NCI-H1092 (cell line): ENCODE measurements around the gene SEPTIN3.
"Not testable (repeated sequence)": the region's sequence is repeated elsewhere in the genome, so short reads cannot be mapped to it uniquely, and the experiment has no call there.

Experiments
- DNase-seq: peaks from one replicate; lab custom pipeline; 2025; lab: John Stamatoyannopoulos, UW

The SEPTIN3 gene

DNA sequence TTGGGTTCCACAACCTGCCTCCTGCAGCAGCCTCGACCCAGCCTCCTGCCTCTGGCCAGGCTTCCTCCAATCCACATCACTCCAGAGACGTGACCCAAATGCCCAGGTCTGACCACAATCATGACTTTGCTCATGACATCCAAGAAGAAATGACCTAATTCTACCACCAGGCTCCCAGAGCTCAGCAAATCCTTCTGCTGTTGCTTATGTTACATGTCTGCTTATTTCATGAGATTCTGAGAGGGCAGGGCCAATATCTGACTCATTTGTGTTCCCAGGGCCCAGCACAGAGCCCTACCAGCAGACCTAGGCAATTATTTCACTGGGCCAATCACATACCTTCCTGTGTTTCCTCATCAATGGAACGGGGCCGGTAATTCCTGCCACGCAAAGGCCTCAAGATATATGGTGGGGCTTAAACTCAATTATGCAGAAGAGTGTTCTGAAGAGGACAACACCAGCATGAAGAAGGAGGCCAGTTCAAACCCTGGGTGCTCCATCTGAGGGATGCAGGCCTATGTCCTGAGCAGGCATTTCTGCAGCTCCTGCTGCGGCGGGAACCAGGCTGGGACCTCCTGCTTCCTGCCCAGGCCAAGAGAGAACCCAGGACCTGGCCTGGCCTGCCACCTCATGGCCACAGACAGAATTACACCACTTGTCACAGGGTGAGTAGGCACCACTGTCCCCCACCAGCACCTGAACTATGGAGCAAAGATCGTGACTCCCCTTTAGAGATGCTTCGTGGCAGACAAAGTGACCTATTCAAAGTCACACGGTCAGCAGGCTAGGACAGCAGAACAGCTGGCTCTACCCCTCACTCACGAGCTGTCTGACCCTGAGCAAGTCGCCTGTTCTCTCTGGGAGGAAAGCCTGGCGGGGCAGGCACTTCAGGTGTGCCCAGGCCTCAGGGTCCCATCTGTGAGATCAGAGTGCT lies 28.1 kb upstream of the SEPTIN3 start:
- peak; percentile 53 for DNase-seq

GRCh38 chr22:41943661-41944209 lies 25.5 kb upstream of the SEPTIN3 start:
- DNase-seq: no peak

DNA sequence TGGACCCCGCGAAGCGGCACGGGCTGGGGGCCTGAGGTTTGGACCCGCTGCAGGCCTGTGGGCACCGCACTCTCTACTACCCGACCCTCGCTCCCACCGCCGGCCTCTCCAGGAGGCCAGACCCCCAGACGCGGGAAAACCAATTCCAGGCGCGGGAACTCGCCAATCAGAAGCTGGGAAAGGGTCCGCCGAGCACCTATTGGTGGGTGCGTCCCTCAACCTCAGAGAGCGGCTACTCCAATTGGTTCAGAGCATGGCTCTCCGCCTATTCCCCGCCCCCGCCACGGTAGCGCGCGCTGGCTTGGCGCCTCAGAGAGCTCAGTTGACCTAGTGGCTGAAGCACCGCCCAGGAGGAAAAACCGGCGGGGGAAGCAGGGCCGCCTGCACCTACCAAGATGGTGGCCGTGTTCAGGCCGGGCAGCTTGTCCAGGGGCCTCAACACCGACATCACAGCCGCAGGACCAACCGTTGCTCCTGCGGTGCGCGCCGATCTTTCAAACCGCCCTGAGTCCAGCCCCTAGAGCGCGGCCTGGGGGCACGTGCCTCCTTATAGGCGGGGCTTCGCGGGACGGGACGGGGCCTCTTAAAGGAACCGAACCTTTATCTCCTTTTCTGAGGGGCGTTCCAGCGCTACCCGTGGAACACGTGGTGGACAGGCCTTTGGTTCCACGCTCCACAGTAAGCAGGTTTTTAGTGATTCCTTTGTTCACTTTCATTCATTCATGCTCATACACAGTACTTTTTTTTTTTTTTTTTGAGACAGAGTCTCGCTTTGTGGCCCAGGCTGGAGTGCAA lies 22.4 kb upstream of the SEPTIN3 start, which contains the start of gene CENPM:
Gene CENPM (minus strand): TSS at position 524 of the 795 bp plus-strand sequence. CDS start 76 bp downstream, at position 448.
- DNase-seq: peak; percentile 97

DNA sequence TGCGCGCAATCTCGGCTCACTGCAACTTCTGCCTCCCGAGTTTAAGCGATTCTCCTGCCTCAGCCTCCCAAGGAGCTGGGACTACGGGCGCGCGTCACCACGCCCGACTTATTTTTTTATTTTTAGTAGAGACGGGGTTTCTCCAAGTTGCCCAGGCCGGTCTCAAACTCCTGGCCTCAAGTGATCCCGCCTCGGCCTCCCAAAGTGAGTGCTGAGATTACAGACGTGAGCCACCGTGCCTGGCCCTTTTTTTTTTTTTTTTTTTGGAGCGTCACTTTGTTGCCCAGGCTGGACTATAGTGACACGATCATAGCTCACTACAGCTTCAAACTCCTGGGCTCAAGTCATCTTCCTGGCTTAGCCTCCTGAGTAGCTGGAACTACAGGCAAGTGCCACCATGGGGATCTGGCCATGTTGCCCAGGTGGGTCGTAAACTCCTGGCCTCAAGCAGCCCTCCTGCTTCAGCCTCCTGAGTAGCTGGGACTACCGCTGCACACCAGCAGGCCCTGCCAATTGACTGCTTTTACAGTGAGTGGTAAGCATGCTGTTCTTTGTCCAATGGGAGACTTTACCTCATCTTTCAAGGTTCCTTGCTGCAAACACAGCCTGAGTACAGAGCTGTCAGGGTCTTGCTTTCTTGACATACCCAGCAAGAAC lies 21.7 kb upstream of the SEPTIN3 start:
- DNase-seq: no peak

GRCh38 chr22:41948142-41948541 lies 21.1 kb upstream of the SEPTIN3 start:
- no peak for DNase-seq

DNA sequence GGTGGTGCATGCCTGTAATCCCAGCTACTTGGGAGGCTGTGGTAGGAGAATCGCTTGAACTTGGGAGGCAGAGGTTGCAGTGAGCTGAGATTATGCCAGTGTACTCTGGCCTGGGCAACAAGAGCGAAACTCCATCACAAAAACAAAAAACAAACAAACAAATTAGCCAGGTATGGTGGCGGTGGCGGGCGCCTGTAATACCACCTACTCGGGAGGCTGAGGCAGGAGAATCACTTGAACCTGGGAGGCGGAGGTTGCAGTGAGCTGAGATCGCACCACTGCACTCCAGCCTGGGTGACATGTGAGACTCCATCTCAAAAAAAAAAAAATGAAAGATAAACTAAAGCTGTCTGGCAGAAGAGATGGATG lies 20.3 kb upstream of the SEPTIN3 start:
- DNase-seq: not testable (repeated sequence)

DNA sequence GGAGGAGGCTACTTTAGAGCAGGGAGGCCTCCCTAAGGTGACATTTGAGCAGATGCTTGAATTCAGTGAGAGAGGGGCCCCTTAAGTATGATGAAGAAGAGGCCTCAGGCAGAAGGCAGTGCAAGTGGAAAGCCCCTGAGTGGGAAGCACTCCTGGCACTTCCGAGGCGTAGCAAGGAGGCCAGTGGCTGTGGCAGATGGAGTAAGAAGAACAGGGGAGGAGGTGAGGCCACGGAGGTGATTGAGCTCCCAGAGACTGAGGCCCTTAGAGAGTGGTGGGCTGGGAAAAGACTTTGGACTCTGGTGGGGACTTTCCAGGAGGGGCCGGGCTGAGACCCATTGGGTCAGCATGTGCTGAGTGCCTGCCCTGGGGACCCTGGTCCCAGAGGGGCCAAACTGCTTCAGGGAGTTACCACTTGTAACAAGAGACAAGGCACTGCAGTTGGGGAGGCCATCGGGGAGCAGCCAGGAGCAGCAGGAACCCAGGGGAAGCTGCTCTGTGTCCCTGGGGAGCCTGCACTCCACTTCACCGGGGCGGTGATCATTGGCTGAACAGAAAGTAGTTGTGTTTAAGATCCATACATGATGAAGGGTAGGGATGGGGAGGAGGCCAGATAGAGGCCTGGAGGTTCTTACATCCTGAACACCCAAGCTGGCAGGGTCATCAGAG lies 19.8 kb upstream of the SEPTIN3 start:
- DNase-seq: no peak

DNA sequence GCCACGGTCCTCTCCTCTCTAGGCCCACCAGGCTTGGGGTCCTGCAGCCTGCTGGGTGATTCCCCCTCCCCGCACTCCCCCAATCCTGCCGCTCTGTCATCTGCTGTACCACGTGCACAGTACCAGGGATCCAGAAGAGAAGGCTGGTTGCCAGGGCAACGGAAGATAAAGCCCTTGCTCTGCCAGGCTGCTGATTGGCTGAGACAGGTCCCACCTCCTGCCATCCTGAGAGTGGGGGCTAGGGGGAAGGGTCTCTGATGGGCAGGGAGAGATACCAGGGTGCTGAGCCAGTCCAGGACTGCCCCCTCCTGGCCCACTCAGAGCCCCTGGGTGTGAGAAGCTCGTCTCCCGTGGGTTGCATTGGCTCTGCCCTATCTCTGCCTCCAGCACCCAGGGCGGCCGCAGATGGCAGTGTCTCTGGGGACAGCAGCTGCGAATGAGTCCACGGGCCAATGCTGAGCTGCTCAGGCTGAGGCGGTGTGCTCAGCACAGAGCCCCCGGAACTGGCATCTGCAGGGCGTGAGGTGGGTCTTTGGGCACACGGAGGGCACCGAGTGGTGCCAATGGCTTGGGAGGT lies 17.3 kb upstream of the SEPTIN3 start, which contains the start of gene SMIM45:
Gene SMIM45 (plus strand): TSS at position 253 of the 577 bp plus-strand sequence.
- peak; percentile 90 for DNase-seq

GRCh38 chr22:41952713-41953112 lies 16.5 kb upstream of the SEPTIN3 start:
- DNase-seq: no peak

- no peak for DNase-seq
Observed at GRCh38 chr22:41957941-41958556, 11.2 kb upstream of the SEPTIN3 start.

GRCh38 chr22:41963453-41964111 lies 5.7 kb upstream of the SEPTIN3 start:
- DNase-seq: no peak

DNA sequence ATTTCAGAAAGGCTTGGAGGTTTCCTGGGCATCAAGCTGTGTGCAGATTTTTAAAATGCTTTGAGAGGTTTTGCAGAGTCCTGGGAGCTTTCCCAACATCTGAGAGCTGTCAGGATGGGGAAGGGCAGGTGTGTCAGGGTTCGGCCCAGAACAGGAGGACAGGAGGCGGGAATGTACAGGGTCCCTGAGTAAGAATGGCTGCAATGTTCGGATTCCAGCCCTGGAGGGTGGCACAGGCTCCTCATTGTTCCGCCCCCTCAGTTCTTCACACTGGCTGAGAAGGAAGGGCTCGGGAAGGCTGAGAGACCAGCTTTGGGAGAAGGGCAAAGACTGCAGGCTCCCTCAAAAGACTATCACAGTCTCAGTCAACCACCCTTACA lies 5.1 kb upstream of the SEPTIN3 start:
- DNase-seq: no peak

- no peak for DNase-seq
Observed at GRCh38 chr22:41966225-41966606, 3.0 kb upstream of the SEPTIN3 start.

- peak; percentile 23 for DNase-seq
Observed at GRCh38 chr22:41966607-41967240, 2.5 kb upstream of the SEPTIN3 start.

DNA sequence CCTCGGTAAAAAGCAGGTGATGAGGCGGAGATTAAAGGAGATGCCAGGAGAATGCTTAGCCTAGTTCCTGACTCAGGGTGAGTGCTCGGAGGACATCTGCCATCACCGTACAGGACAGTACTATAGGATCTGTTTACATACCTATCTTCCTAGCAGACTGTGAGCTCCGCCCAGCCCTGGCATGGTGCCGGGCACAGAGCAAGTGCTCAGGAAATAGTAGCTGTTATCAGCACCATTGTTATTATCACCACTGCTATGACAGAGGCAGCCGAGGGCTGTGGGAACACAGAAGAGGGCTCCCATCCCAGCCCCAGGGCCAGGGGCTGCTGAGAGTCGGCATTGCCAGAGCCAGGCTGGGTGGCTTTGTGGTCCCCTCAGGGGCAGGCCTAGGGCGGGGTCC lies 642 bp upstream of the SEPTIN3 start:
- no peak for DNase-seq

DNA sequence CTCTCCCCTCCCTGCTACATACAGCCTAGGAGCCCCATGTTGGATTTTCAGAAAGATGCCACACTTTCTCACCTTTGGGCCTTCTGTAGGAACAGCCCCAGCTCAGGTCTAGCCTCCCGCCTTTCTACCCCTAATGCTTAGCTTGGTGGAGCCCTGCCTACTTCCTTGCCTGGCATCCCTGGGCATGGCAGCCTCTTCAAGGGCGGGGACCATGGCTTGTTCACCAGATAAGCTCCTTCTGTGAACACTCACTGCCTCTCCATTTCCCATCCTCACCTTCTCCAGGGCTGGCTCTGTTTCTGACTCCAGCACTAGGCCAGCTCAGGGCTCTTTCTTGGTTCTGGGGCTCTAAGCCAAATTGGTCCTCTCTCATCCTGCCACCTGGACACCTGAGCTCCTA lies 1.4 kb downstream of the SEPTIN3 start:
- DNase-seq: no peak

DNA sequence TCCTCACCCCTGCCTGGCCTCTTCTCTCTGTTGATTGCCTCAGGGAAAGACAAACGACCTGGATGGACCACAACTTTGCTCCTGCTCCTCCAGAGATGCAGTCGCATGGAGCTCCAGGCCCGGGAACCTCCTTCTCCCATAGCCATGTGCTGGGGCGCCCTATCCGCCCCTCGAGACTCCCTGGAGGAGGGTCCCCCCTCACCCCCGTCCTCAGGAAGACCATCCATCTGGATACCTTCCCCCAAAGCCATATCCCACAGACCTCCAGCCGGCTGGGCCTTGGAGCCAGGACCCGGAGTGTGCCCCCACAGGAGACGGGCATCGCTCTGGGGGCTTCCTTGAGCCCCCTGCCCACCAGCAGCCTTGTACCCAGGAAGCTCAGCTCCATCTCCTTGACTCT lies 2.2 kb downstream of the SEPTIN3 start:
- no peak for DNase-seq

DNA sequence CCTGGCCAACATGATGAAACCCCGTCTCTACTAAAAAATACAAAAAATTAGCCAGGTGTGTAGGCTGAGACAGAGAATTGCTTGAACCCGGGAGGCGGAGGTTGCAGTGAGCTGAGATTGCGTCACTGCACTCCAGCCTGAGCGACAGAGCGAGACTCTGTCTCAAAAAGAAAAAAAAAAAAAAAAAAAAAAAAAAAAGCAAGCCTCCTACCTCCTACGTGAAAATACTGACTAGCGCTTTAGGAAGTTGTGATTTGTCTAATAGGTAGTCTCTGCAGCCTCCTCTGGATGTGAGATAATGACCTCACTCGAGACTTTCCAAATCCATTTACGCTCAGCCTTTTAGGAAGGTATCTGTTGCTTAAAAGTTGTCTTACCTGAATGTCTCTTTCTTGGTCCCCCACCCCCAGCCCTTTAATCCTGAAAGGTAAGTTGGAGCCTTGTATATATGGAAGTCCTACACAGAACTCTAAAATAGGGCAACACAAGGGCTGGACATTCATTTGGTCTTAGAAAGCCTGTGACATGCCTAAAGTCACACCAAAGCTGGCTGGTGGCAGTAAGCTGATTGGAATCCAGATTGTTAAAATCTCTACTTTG lies 5.5 kb downstream of the SEPTIN3 start:
- DNase-seq: no peak
